Pancreas (tissue), 10 donors: ENCODE measurements around the gene CRIP1. TPM values are rescaled to one million over a fixed set of nuclear protein-coding genes. Genes with fewer than 3 reads are reported as not detected.
A peak's percentile ranks its signal among the peaks of the same experiment; 100 is the strongest.

Source experiments
- ATAC-seq, 4 donors: fragments of 200-7000 bp; cut with Tn5 transposase; one replicate each; pipeline versions ENCODE4 v1.8.0 to v1.9.1; 2020; ENCODE audit warnings: mild to moderate bottlenecking in 4 of 4, moderate library complexity in 4 of 4
- DNase-seq, 6 donors: peaks; one replicate each; pipeline ENCODE4 v3.0.0-alpha.2; 2020
- FAIRE-seq: peaks from 2 replicates; lab custom pipeline; 2012; peaks lifted over from hg19 to GRCh38; lab: Jason Lieb, UNC
- H3K27ac ChIP-seq, 4 donors: fragments of 200-600 bp; sonication (generic); 1 replicate in 3 of 4; 2 replicates in 1 of 4; pipeline versions ENCODE4 v1.5.0 to v1.8.0; 2020
- H3K27me3 ChIP-seq, 4 donors: fragments of 200-600 bp; one replicate each; pipeline ENCODE4 v1.8.0; 2021
- H3K36me3 ChIP-seq, 3 donors: fragments of 200-600 bp; sonication (generic) in 1 of 3; one replicate each; pipeline versions ENCODE4 v1.5.0 to v1.8.0; 2020 to 2021
- H3K4me1 ChIP-seq, 3 donors: fragments of 200-600 bp; one replicate each; pipeline ENCODE4 v1.8.0; 2021
- H3K4me3 ChIP-seq, 4 donors: fragments of 200-600 bp; sonication (generic) in 2 of 4; one replicate each; pipeline versions ENCODE4 v1.5.0 to v1.8.0; 2020 to 2021
- H3K9me3 ChIP-seq, 4 donors: fragments of 200-600 bp; one replicate each; pipeline ENCODE4 v1.8.0; 2021
- CTCF ChIP-seq, 4 donors: fragments of 200-600 bp; sonication (generic) in 3 of 4; IDR thresholded peaks; one replicate each; pipeline versions ENCODE4 v1.5.0 to v1.8.0; 2021; ENCODE audit warnings: antibody characterized with exemption in 4 of 4
- WGBS, 2 donors: extraction: QIAGEN DNeasy Blood & Tissue Kit; methylation state at CpG; one replicate each; pipeline ENCODE4 v1.1.7; 2013; 5-methylcytosine and 5-hydroxymethylcytosine counted together
- intact Hi-C, 3 donors: fragments of 100-400 bp; cut with DNase I; formaldehyde crosslinking; loops; one replicate each; pipeline versions ENCODE4 v1.11.1 to v1.14.2; 2022
- polyA plus RNA-seq, 2 donors: library from polyadenylated mRNA; stranded (reverse); fragments of 200-250 nt; gene quantifications; one replicate each; pipeline ENCODE4 v1.2.3, GENCODE V29; 2013
- total RNA-seq, 6 donors: library from RNA; stranded (reverse); fragmentation: NEBNext Ultra II Directional in 4 of 6; extraction: Animal tissue kit (Norgen Biotek cat#: 25700) in 4 of 6; gene quantifications; one replicate each; pipeline versions ENCODE4 v1.2.1 to v1.2.4, GENCODE V29; 2021 to 2023
- donor health status: healthy with polysubstance abuse.
- donor health status: DM: no; HTN: no; CAD: no; lungs with moderate emphysema.
- donor health status: DM: no; HTN: no; CAD: no.
- donor health status: control.
- donor health status: control.
- donor health status: Bipolar disorder and iron deficiency.
- donor health status: DM: yes; HTN: yes; CAD: no.
- donor health status: DM: no; HTN: no; CAD: no.
- donor health status: DM: no; HTN: no; CAD: no.
- donor health status: DM: yes; HTN: yes; CAD: no.

The CRIP1 gene
- total RNA-seq (10 to 100 TPM in 1 of 6 donors, 1 to 10 TPM in 5; 2.4 to 14.0 (median 9.0) TPM), polyA plus RNA-seq (10 to 100 TPM; 35.4 to 71.0 TPM)

GRCh38 chr14:105486163-105486973 lies at the start of gene CRIP1:
Gene CRIP1, plus strand, starts transcription at chr14:105486886. Its CDS starts 374 bp downstream, at chr14:105487260.
- Histone ChIP-seq H3K27me3 (peaks cover 0 to 11% (median 0%) of the 10 kb centered on the region in 4 donors), H3K9me3 (no peaks in the 10 kb centered on the region), H3K27ac (peak within 1 kb of the TSS in 3 of 4 donors; percentile 15 to 41 (median 22)), H3K4me3 (peak within 1 kb of the TSS in 3 of 4 donors; percentile 7 to 43 (median 14)), H3K4me1 (peaks cover 8 to 47% (median 14%) of the 10 kb centered on the region in 3 donors), H3K36me3 (no peaks in the 10 kb centered on the region)
- peak in 2 of 6 donors; percentile 28 to 48 for DNase-seq
- ATAC-seq, result no peak
- no peak for TF ChIP-seq CTCF (IDR thresholded peaks at IDR 0.05)
- intact Hi-C loops, result loop anchor here in 2 of 3 donors (5.0 kb wide), 1 partner anchor 114 kb away; no protein-coding TSS in a partner anchor
- 10% methylated on average over 55 to 56 of the region's 56 CpGs for WGBS, 2 donors
- no peak for FAIRE-seq

- no peak for TF ChIP-seq CTCF (IDR thresholded peaks at IDR 0.05)
- Histone ChIP-seq H3K4me1 (no peaks in the 10 kb centered on the region), H3K4me3 (no peak overlapping the region), H3K9me3 (no peaks in the 10 kb centered on the region), H3K36me3 (no peaks in the 10 kb centered on the region), H3K27me3 (no peaks in the 10 kb centered on the region), H3K27ac (no peak overlapping the region)
- peak in 1 of 6 donors; percentile 61 for DNase-seq
- no peak for FAIRE-seq
- intact Hi-C loops, result no loop called here
- 88 to 92% methylated on average over 27 to 31 of the region's 31 CpGs for WGBS, 2 donors
- ATAC-seq, result no peak
Measured at GRCh38 chr14:105436891-105437722, 49.6 kb upstream of the CRIP1 start.

- FAIRE-seq, result no peak
- no peak overlapping the region for H3K4me3 ChIP-seq
- no peaks in the 10 kb centered on the region for H3K9me3 ChIP-seq
- no peak overlapping the region for H3K27ac ChIP-seq
- H3K36me3 ChIP-seq, result peaks cover 0 to under 1% (median 0%) of the 10 kb centered on the region in 3 donors
- no peaks in the 10 kb centered on the region for H3K4me1 ChIP-seq
- peak in 1 of 6 donors; percentile 61 for DNase-seq
- H3K27me3 ChIP-seq, result no peaks in the 10 kb centered on the region
- 94% methylated on average over 17 to 18 of the region's 18 CpGs for WGBS, 2 donors
- ATAC-seq, result no peak
- intact Hi-C loops, result no loop called here
- no peak for TF ChIP-seq CTCF (IDR thresholded peaks at IDR 0.05)
Measured at GRCh38 chr14:105437723-105438500, 48.8 kb upstream of the CRIP1 start.

- H3K27me3 ChIP-seq, result no peaks in the 10 kb centered on the region
- no peak overlapping the region for H3K27ac ChIP-seq
- no peaks in the 10 kb centered on the region for H3K9me3 ChIP-seq
- intact Hi-C loops, result no loop called here
- no peak for TF ChIP-seq CTCF (IDR thresholded peaks at IDR 0.05)
- peaks cover 0 to 5% (median 0%) of the 10 kb centered on the region in 3 donors for H3K36me3 ChIP-seq
- ATAC-seq (no peak), FAIRE-seq (no peak), DNase-seq (peak in 1 of 6 donors; percentile 70)
- H3K4me1 ChIP-seq, result no peaks in the 10 kb centered on the region
- no peak overlapping the region for H3K4me3 ChIP-seq
- 94 to 95% methylated on average over 11 of the region's 11 CpGs for WGBS, 2 donors
Measured at GRCh38 chr14:105439179-105439578, 47.5 kb upstream of the CRIP1 start.
